HEK293 (cell line): ENCODE data around the gene TMEM270.

Source experiments
- BCL11A ChIP-seq: fragments of 450-650 bp; formaldehyde crosslinking; IDR thresholded peaks from 2 replicates; pipeline ENCODE4 v1.5.1; 2016; ENCODE audit warnings: low read depth, missing biosample characterization, missing genetic modification characterization
- IKZF3 ChIP-seq: fragments of 450-650 bp; IDR thresholded peaks from 2 replicates; pipeline ENCODE4 v1.5.0; 2018; ENCODE audit warnings: missing biosample characterization, mild to moderate bottlenecking, missing genetic modification characterization, moderate library complexity
- KLF10 ChIP-seq: fragments of 450-650 bp; IDR thresholded peaks from 2 replicates; pipeline ENCODE4 v1.5.1; 2018; ENCODE audit warnings: missing biosample characterization, mild to moderate bottlenecking, missing genetic modification characterization
- KLF8 ChIP-seq: fragments of 450-650 bp; formaldehyde crosslinking; IDR thresholded peaks from 2 replicates; pipeline ENCODE4 v1.5.1; 2016; ENCODE audit warnings: missing biosample characterization, missing genetic modification characterization
- PRDM1 ChIP-seq: fragments of 450-650 bp; formaldehyde crosslinking; IDR thresholded peaks from 2 replicates; pipeline ENCODE4; 2016; ENCODE audit warnings: missing biosample characterization, missing genetic modification characterization
- SP2 ChIP-seq: fragments of 450-650 bp; formaldehyde crosslinking; IDR thresholded peaks from 2 replicates; pipeline ENCODE4 v1.5.1; 2016; ENCODE audit warnings: missing biosample characterization, missing genetic modification characterization
- SP3 ChIP-seq: fragments of 450-650 bp; formaldehyde crosslinking; IDR thresholded peaks from 2 replicates; pipeline ENCODE4 v1.5.1; 2016; ENCODE audit warnings: missing biosample characterization, missing genetic modification characterization
- TCF7L2 ChIP-seq: IDR thresholded peaks from 2 replicates; pipeline ENCODE4 v1.6.1; 2011; ENCODE audit warnings: low read depth, mild to moderate bottlenecking, inconsistent platforms, low read length, moderate library complexity, borderline replicate concordance
- ZBTB17 ChIP-seq: fragments of 450-650 bp; formaldehyde crosslinking; IDR thresholded peaks from 2 replicates; pipeline ENCODE4 v1.5.1; 2016; ENCODE audit warnings: missing biosample characterization, missing genetic modification characterization
- ZFP37 ChIP-seq: fragments of 450-650 bp; formaldehyde crosslinking; IDR thresholded peaks from 2 replicates; pipeline ENCODE4 v1.5.1; 2016; ENCODE audit warnings: missing biosample characterization, missing genetic modification characterization
- ZNF10 ChIP-seq: fragments of 450-650 bp; formaldehyde crosslinking; IDR thresholded peaks from 2 replicates; pipeline ENCODE4 v1.5.1; 2017; ENCODE audit warnings: missing biosample characterization, missing genetic modification characterization
- ZNF302 ChIP-seq: fragments of 450-650 bp; formaldehyde crosslinking; IDR thresholded peaks from 2 replicates; pipeline ENCODE4 v1.5.1; 2016; ENCODE audit warnings: missing biosample characterization, missing genetic modification characterization, low read depth
- ZNF394 ChIP-seq: fragments of 450-650 bp; formaldehyde crosslinking; IDR thresholded peaks from 2 replicates; pipeline ENCODE4 v1.5.1; 2016; ENCODE audit warnings: missing biosample characterization, missing genetic modification characterization, mild to moderate bottlenecking, moderate library complexity, borderline replicate concordance
- ZNF501 ChIP-seq: fragments of 450-650 bp; formaldehyde crosslinking; IDR thresholded peaks from 2 replicates; pipeline ENCODE4 v1.5.1; 2016; ENCODE audit warnings: missing biosample characterization, missing genetic modification characterization
- ZNF530 ChIP-seq: fragments of 450-650 bp; formaldehyde crosslinking; IDR thresholded peaks from 2 replicates; pipeline ENCODE4 v1.5.1; 2016; ENCODE audit warnings: low read depth, missing biosample characterization, missing genetic modification characterization
- ZNF558 ChIP-seq: fragments of 450-650 bp; formaldehyde crosslinking; IDR thresholded peaks from 2 replicates; pipeline ENCODE4 v1.5.1; 2016; ENCODE audit warnings: missing biosample characterization, missing genetic modification characterization
- ZNF561 ChIP-seq: fragments of 450-650 bp; IDR thresholded peaks from 2 replicates; pipeline ENCODE4 v1.5.1; 2018; ENCODE audit warnings: missing biosample characterization, missing genetic modification characterization, borderline replicate concordance
- ZNF792 ChIP-seq: fragments of 450-650 bp; formaldehyde crosslinking; IDR thresholded peaks from 2 replicates; pipeline ENCODE4 v1.5.1; 2016; ENCODE audit warnings: missing biosample characterization, missing genetic modification characterization
- ZNF843 ChIP-seq: fragments of 450-650 bp; formaldehyde crosslinking; IDR thresholded peaks from 2 replicates; pipeline ENCODE4 v1.5.1; 2016; ENCODE audit warnings: missing biosample characterization, missing genetic modification characterization
- ZSCAN30 ChIP-seq: fragments of 450-650 bp; IDR thresholded peaks from 2 replicates; pipeline ENCODE4 v1.5.1; 2018; ENCODE audit warnings: missing biosample characterization, mild to moderate bottlenecking, missing genetic modification characterization, moderate library complexity
- ZXDB ChIP-seq: fragments of 450-650 bp; formaldehyde crosslinking; IDR thresholded peaks from 2 replicates; pipeline ENCODE4 v1.5.1; 2016; ENCODE audit warnings: missing biosample characterization, missing genetic modification characterization
- TF ChIP-seq, protein P1 (sequence below): fragments of 450-650 bp; formaldehyde crosslinking; IDR thresholded peaks from 2 replicates; pipeline ENCODE4 v1.5.1; 2017; ENCODE audit warnings: missing biosample characterization, missing genetic modification characterization
- TF ChIP-seq, protein P2 (sequence below): fragments of 450-650 bp; formaldehyde crosslinking; IDR thresholded peaks from 2 replicates; pipeline ENCODE4 v1.5.1; 2016; ENCODE audit warnings: missing biosample characterization, missing genetic modification characterization, borderline replicate concordance
- TF ChIP-seq, protein P3 (sequence below): fragments of 450-650 bp; formaldehyde crosslinking; IDR thresholded peaks from 2 replicates; pipeline ENCODE4 v1.5.1; 2016; ENCODE audit warnings: missing biosample characterization, missing genetic modification characterization
- TF ChIP-seq, protein P4 (sequence below): fragments of 450-650 bp; formaldehyde crosslinking; IDR thresholded peaks from 2 replicates; pipeline ENCODE4 v1.5.1; 2016; ENCODE audit warnings: missing biosample characterization, missing genetic modification characterization, borderline replicate concordance

Gene TMEM270

DNA sequence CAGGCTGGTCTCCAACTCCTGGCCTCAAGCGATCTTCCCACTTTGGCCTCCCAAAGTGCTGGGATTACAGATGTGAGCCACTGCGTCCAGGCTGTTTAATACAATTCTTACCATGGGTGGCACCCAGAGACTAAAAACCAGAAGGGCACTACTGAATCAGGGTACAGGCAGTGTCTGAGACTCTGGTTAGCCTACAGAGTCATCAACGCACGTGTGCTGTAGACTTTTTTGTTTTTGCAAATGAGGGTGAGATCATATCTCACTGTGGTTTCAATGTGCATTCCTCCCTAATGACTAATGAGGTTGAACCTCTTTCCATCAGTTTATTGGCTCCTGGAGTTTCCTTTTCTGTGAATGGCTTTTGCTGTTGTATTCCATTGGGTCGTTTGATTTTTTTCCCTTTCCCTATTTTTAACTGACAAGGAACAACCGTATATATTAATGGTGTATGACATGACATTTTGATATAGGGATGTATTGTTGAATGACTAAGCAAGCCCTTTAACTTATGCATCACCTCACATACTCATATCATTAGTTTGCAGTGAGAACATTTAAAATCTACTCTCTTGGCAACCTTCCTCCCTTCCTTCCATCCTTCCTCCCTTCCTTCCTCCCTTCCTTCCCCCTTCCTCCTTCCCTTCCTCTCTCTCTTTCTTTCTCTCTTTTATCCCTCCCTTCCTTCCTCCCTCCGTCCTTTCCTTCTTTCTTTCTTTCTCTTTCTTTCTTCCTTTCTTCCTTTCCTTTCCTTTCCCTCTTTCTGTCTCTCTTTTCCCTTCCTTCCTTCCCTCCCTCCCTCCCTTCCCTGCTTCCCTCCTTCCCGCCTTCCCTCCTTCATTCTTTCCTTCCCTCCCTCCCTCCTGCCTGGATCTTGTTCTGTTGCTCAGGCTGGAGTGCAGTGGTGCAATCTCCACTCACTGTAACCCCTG is 9.3 kb upstream of the TMEM270 start (continued):
- TF ChIP-seq ZNF394 (tag by site-specific recombination) (peak; percentile 69), ZNF10 (tag by site-specific recombination) (peak; percentile 59; the same call in 1 of the 2 replicates), ZFP37 (tag by site-specific recombination) (peak; percentile 48; the same call in 1 of the 2 replicates), ZSCAN30 (tag by site-specific recombination) (no peak), SP2 (peak; percentile 78), IKZF3 (tag by site-specific recombination) (peak; percentile 89), ZBTB17 (peak; percentile 86), KLF10 (tag by site-specific recombination) (peak; percentile 87), PRDM1 (tag by site-specific recombination) (peak; percentile 84), ZXDB (peak; percentile 84), ZNF561 (tag by site-specific recombination) (peak; percentile 37; the same call in 1 of the 2 replicates), TCF7L2 (no peak), SP3 (tag by site-specific recombination) (peak; percentile 51; the same call in 1 of the 2 replicates), ZNF558 (tag by site-specific recombination) (peak; percentile 87), ZNF843 (tag by site-specific recombination) (peak; percentile 82), ZNF302 (tag by site-specific recombination) (no peak), ZNF792 (tag by site-specific recombination) (no peak), ZNF501 (peak; percentile 61; the same call in 1 of the 2 replicates), KLF8 (peak; percentile 83), BCL11A (tag by site-specific recombination) (peak; percentile 78; the same call in 1 of the 2 replicates), ZNF530 (tag by site-specific recombination) (no peak)
- TF ChIP-seq, protein P1, sequence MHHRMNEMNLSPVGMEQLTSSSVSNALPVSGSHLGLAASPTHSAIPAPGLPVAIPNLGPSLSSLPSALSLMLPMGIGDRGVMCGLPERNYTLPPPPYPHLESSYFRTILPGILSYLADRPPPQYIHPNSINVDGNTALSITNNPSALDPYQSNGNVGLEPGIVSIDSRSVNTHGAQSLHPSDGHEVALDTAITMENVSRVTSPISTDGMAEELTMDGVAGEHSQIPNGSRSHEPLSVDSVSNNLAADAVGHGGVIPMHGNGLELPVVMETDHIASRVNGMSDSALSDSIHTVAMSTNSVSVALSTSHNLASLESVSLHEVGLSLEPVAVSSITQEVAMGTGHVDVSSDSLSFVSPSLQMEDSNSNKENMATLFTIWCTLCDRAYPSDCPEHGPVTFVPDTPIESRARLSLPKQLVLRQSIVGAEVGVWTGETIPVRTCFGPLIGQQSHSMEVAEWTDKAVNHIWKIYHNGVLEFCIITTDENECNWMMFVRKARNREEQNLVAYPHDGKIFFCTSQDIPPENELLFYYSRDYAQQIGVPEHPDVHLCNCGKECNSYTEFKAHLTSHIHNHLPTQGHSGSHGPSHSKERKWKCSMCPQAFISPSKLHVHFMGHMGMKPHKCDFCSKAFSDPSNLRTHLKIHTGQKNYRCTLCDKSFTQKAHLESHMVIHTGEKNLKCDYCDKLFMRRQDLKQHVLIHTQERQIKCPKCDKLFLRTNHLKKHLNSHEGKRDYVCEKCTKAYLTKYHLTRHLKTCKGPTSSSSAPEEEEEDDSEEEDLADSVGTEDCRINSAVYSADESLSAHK (tag by site-specific recombination) = peak; percentile 73
- TF ChIP-seq, protein P2, sequence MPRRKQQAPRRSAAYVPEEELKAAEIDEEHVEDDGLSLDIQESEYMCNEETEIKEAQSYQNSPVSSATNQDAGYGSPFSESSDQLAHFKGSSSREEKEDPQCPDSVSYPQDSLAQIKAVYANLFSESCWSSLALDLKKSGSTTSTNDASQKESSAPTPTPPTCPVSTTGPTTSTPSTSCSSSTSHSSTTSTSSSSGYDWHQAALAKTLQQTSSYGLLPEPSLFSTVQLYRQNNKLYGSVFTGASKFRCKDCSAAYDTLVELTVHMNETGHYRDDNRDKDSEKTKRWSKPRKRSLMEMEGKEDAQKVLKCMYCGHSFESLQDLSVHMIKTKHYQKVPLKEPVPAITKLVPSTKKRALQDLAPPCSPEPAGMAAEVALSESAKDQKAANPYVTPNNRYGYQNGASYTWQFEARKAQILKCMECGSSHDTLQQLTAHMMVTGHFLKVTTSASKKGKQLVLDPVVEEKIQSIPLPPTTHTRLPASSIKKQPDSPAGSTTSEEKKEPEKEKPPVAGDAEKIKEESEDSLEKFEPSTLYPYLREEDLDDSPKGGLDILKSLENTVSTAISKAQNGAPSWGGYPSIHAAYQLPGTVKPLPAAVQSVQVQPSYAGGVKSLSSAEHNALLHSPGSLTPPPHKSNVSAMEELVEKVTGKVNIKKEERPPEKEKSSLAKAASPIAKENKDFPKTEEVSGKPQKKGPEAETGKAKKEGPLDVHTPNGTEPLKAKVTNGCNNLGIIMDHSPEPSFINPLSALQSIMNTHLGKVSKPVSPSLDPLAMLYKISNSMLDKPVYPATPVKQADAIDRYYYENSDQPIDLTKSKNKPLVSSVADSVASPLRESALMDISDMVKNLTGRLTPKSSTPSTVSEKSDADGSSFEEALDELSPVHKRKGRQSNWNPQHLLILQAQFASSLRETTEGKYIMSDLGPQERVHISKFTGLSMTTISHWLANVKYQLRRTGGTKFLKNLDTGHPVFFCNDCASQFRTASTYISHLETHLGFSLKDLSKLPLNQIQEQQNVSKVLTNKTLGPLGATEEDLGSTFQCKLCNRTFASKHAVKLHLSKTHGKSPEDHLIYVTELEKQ (tag by site-specific recombination) = peak; percentile 84; the same call in 1 of the 2 replicates
- TF ChIP-seq, protein P3, sequence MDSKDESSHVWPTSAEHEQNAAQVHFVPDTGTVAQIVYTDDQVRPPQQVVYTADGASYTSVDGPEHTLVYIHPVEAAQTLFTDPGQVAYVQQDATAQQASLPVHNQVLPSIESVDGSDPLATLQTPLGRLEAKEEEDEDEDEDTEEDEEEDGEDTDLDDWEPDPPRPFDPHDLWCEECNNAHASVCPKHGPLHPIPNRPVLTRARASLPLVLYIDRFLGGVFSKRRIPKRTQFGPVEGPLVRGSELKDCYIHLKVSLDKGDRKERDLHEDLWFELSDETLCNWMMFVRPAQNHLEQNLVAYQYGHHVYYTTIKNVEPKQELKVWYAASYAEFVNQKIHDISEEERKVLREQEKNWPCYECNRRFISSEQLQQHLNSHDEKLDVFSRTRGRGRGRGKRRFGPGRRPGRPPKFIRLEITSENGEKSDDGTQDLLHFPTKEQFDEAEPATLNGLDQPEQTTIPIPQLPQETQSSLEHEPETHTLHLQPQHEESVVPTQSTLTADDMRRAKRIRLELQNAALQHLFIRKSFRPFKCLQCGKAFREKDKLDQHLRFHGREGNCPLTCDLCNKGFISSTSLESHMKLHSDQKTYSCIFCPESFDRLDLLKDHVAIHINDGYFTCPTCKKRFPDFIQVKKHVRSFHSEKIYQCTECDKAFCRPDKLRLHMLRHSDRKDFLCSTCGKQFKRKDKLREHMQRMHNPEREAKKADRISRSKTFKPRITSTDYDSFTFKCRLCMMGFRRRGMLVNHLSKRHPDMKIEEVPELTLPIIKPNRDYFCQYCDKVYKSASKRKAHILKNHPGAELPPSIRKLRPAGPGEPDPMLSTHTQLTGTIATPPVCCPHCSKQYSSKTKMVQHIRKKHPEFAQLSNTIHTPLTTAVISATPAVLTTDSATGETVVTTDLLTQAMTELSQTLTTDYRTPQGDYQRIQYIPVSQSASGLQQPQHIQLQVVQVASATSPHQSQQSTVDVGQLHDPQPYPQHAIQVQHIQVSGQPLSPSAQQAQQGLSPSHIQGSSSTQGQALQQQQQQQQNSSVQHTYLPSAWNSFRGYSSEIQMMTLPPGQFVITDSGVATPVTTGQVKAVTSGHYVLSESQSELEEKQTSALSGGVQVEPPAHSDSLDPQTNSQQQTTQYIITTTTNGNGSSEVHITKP (tag by site-specific recombination) = peak; percentile 60
- TF ChIP-seq, protein P4, sequence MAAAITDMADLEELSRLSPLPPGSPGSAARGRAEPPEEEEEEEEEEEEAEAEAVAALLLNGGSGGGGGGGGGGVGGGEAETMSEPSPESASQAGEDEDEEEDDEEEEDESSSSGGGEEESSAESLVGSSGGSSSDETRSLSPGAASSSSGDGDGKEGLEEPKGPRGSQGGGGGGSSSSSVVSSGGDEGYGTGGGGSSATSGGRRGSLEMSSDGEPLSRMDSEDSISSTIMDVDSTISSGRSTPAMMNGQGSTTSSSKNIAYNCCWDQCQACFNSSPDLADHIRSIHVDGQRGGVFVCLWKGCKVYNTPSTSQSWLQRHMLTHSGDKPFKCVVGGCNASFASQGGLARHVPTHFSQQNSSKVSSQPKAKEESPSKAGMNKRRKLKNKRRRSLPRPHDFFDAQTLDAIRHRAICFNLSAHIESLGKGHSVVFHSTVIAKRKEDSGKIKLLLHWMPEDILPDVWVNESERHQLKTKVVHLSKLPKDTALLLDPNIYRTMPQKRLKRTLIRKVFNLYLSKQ (tag by site-specific recombination) = no peak
